ENCODE measurements around the gene ERP44.

GRCh38 chr9:100090880-100091279 lies 7.9 kb downstream of the ERP44 start:
- TF ChIP-seq EZH2phosphoT487 (IDR thresholded peaks at IDR 0.05; ENCODE audit: low read length) (no peak), CTCF (IDR thresholded peaks at IDR 0.05; ENCODE audit: low read length) (no peak)
